ENCODE data around the gene PC. TPM values are rescaled to one million over a fixed set of nuclear protein-coding genes. Genes with fewer than 3 reads are reported as not detected.

Gene PC
- total RNA-seq, 1 experiment from 2014 or later: 40.5 TPM

GRCh38 chr11:66847461-66848232 is 110.5 kb downstream of the PC start:
- H3K36me3 Mint-ChIP-seq (ENCODE audit: insufficient read depth, unreplicated experiment): peaks cover 71% of the 10 kb centered on the region
- no peak overlapping the region for H3K27ac Mint-ChIP-seq (ENCODE audit: unreplicated experiment)
- DNase-seq: no peak
- peaks cover 9% of the 10 kb centered on the region for H3K4me1 Mint-ChIP-seq (ENCODE audit: low read depth, unreplicated experiment)
- H3K27me3 Mint-ChIP-seq (ENCODE audit: unreplicated experiment): no peaks in the 10 kb centered on the region
- CTCF ChIA-PET: no interaction called here
- no TSS peak for BruUV-seq (replicated peaks)
- H3K4me3 Mint-ChIP-seq (ENCODE audit: low read depth, unreplicated experiment): no peak overlapping the region
- no peak for TF ChIP-seq CTCF (IDR thresholded peaks at IDR 0.05; ENCODE audit: unreplicated experiment)
- H3K9me3 Mint-ChIP-seq (ENCODE audit: low read depth, unreplicated experiment): no peaks in the 10 kb centered on the region
- intact Hi-C loops (cut with micrococcal nuclease; ENCODE audit: unreplicated experiment): no loop called here

- no peak for DNase-seq
- H3K27me3 Mint-ChIP-seq (ENCODE audit: unreplicated experiment): no peaks in the 10 kb centered on the region
- no peak for TF ChIP-seq CTCF (IDR thresholded peaks at IDR 0.05; ENCODE audit: unreplicated experiment)
- peaks cover 75% of the 10 kb centered on the region for H3K36me3 Mint-ChIP-seq (ENCODE audit: insufficient read depth, unreplicated experiment)
- intact Hi-C loops (cut with micrococcal nuclease; ENCODE audit: unreplicated experiment): no loop called here
- no peak overlapping the region for H3K4me3 Mint-ChIP-seq (ENCODE audit: low read depth, unreplicated experiment)
- H3K4me1 Mint-ChIP-seq (ENCODE audit: low read depth, unreplicated experiment): peaks cover 17% of the 10 kb centered on the region
- H3K27ac Mint-ChIP-seq (ENCODE audit: unreplicated experiment): no peak overlapping the region
- no TSS peak for BruUV-seq (replicated peaks)
- H3K9me3 Mint-ChIP-seq (ENCODE audit: low read depth, unreplicated experiment): no peaks in the 10 kb centered on the region
- CTCF ChIA-PET: interaction anchor here (1.0 kb wide), 1 partner anchor 9 kb away, joined by 5 read pairs; no protein-coding TSS in a partner anchor
These were observed 111.5 kb downstream of the PC start for GRCh38 chr11:66846671-66847091.

GRCh38 chr11:66845876-66846212 is 112.3 kb downstream of the PC start:
- CTCF ChIA-PET: interaction anchor here (0.8 to 1.0 kb wide), 2 partner anchors 10 to 303 kb away, joined by 4 to 5 read pairs; no protein-coding TSS in a partner anchor
- Mint-ChIP-seq H3K36me3 (ENCODE audit: insufficient read depth, unreplicated experiment) (peaks cover 75% of the 10 kb centered on the region), H3K27ac (ENCODE audit: unreplicated experiment) (no peak overlapping the region), H3K9me3 (ENCODE audit: low read depth, unreplicated experiment) (no peaks in the 10 kb centered on the region), H3K4me1 (ENCODE audit: low read depth, unreplicated experiment) (peaks cover 24% of the 10 kb centered on the region), H3K27me3 (ENCODE audit: unreplicated experiment) (no peaks in the 10 kb centered on the region), H3K4me3 (ENCODE audit: low read depth, unreplicated experiment) (no peak overlapping the region)
- TF ChIP-seq CTCF (IDR thresholded peaks at IDR 0.05; ENCODE audit: unreplicated experiment): no peak
- intact Hi-C loops (cut with micrococcal nuclease; ENCODE audit: unreplicated experiment): no loop called here
- BruUV-seq (replicated peaks): no TSS peak
- DNase-seq: no peak

- no peaks in the 10 kb centered on the region for H3K9me3 Mint-ChIP-seq (ENCODE audit: low read depth, unreplicated experiment)
- no peak for DNase-seq
- no peak overlapping the region for H3K27ac Mint-ChIP-seq (ENCODE audit: unreplicated experiment)
- H3K4me1 Mint-ChIP-seq (ENCODE audit: low read depth, unreplicated experiment): peaks cover 29% of the 10 kb centered on the region
- peak overlapping the region; percentile 92 for H3K4me3 Mint-ChIP-seq (ENCODE audit: low read depth, unreplicated experiment)
- BruUV-seq (replicated peaks): no TSS peak
- intact Hi-C loops (cut with micrococcal nuclease; ENCODE audit: unreplicated experiment): no loop called here
- CTCF ChIA-PET: interaction anchor here (0.7 to 0.8 kb wide), 2 partner anchors 125 to 302 kb away, joined by 3 to 4 read pairs; no protein-coding TSS in a partner anchor
- peaks cover 76% of the 10 kb centered on the region for H3K36me3 Mint-ChIP-seq (ENCODE audit: insufficient read depth, unreplicated experiment)
- H3K27me3 Mint-ChIP-seq (ENCODE audit: unreplicated experiment): no peaks in the 10 kb centered on the region
- TF ChIP-seq CTCF (IDR thresholded peaks at IDR 0.05; ENCODE audit: unreplicated experiment): no peak
These were observed 112.9 kb downstream of the PC start for GRCh38 chr11:66845143-66845875.

All from Calu3 (cell line).